ENCODE measurements around the gene CREG1.
A peak's percentile ranks its signal among the peaks of the same experiment; 100 is the strongest.

Gene CREG1

GRCh38 chr1:167553136-167554027 lies at the start of gene CREG1:
Gene CREG1, minus strand, starts transcription at chr1:167553762.
- Mint-ChIP-seq H3K9me3 (no peaks in the 10 kb centered on the region), H3K27me3 (no peaks in the 10 kb centered on the region), H3K36me3 (ENCODE audit: low read depth) (no peaks in the 10 kb centered on the region), H3K4me1 (ENCODE audit: low read depth) (peaks cover 36% of the 10 kb centered on the region), H3K4me3 (peak within 1 kb of the TSS; percentile 86), H3K27ac (peak within 1 kb of the TSS; percentile 41)

DNA sequence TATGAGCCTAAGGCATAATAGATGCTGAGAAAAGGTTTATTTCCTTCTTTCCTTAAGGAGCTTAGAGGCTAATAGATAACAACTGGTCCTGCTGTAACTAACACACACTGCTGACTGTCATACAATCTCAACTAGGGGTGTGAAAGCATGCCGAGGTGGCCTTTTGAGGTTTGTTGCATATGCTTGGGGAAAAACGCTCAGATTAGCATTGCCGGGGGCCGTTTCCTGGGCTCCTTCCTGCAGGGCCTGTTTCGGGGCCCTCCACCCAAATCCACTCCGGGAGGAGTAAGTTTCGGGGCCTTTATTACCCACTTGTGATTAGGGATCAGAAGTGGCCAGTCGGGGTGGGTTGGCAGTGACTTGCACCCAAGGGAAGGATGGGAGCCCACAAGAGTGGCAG lies 49.3 kb upstream of the CREG1 start:
- H3K4me3 Mint-ChIP-seq, result peak overlapping the region; percentile 12
- peak overlapping the region; percentile 83 for H3K27ac Mint-ChIP-seq
- H3K36me3 Mint-ChIP-seq (ENCODE audit: low read depth), result peaks cover 7% of the 10 kb centered on the region
- peaks cover 42% of the 10 kb centered on the region for H3K4me1 Mint-ChIP-seq (ENCODE audit: low read depth)
- H3K27me3 Mint-ChIP-seq, result no peaks in the 10 kb centered on the region
- H3K9me3 Mint-ChIP-seq, result peaks cover 14% of the 10 kb centered on the region

DNA sequence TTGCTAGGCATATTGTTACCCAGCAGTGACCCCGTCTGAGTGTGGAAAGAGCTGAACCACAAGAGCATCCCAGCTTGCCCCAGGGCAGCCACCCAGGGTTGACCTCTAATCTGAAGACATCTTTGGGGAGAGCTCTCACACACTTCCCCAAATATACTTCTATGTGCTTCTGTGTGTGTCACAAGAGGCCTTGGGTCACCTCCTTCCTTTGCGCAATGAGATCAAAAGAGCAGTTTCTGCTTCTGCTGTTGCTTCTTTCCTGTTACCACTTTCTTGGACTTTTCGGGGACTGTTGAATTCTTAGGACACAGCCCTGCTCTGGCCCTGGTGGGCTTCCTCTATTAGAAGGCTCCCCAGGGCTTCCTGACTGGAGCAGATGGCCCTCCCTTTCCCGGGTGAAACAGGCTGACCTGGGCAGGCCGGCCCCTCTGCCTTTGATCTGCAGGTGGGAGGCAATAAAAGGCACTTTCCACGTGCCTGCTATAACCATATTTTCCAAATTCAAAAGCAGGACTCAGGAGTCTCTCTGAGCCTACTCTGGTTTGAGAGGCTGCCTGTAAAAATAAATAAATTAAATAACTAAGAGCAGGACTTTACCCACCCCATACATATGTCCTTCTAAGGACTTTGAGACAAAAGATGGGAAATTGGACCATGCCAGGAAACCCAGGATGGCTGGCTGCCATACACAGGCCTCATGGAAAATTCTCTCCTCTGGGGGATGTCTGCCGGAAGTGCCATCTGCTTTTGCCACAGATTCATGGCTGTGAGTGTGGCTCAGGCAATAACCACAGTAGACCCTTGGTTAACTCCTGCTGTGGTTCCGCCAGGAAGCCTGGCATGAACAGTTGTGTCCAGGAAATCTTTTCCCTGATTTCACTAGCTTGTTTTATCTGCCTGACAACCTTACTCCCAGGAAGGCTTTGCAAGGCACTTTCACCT lies 48.2 kb upstream of the CREG1 start:
- peaks cover 6% of the 10 kb centered on the region for H3K9me3 Mint-ChIP-seq
- peak overlapping the region; percentile 24 for H3K4me3 Mint-ChIP-seq
- H3K27me3 Mint-ChIP-seq, result no peaks in the 10 kb centered on the region
- peak overlapping the region; percentile 83 for H3K27ac Mint-ChIP-seq
- no peaks in the 10 kb centered on the region for H3K36me3 Mint-ChIP-seq (ENCODE audit: low read depth)
- peaks cover 42% of the 10 kb centered on the region for H3K4me1 Mint-ChIP-seq (ENCODE audit: low read depth)

- no peaks in the 10 kb centered on the region for H3K36me3 Mint-ChIP-seq (ENCODE audit: low read depth)
- peaks cover 42% of the 10 kb centered on the region for H3K4me1 Mint-ChIP-seq (ENCODE audit: low read depth)
These were observed 46.5 kb upstream of the CREG1 start for GRCh38 chr1:167599957-167600581.

GRCh38 chr1:167594822-167595221 lies 41.3 kb upstream of the CREG1 start:
- Mint-ChIP-seq H3K9me3 (no peaks in the 10 kb centered on the region), H3K27me3 (no peaks in the 10 kb centered on the region), H3K4me3 (no peak overlapping the region), H3K4me1 (ENCODE audit: low read depth) (peaks cover 2% of the 10 kb centered on the region), H3K36me3 (ENCODE audit: low read depth) (no peaks in the 10 kb centered on the region), H3K27ac (no peak overlapping the region)

More at GRCh38 chr1:167599957-167600581, 46.5 kb upstream of the CREG1 start:
- H3K9me3 Mint-ChIP-seq, result peaks cover 3% of the 10 kb centered on the region
- no peaks in the 10 kb centered on the region for H3K27me3 Mint-ChIP-seq
- peak overlapping the region; percentile 62 for H3K4me3 Mint-ChIP-seq
- peak overlapping the region; percentile 81 for H3K27ac Mint-ChIP-seq

DNA sequence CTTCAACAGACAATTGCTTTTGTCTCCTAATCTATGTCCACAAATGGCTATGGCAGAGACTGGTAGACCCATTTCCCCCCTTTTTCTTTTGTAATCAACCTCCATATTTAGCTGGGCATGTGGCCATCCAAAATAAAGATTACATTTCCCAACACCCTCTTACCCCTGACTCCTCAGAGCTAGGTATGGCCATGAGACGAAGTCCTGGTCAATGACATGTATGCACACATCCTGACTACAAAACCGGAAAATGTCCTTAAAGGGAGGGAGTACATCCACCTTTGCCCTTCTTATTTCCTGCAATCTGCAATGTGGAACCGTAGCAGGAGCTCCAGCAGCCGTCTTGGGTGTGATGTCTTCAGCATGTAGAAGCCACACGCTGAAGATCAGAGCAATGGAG lies 40.3 kb upstream of the CREG1 start:
- no peak overlapping the region for H3K27ac Mint-ChIP-seq
- H3K36me3 Mint-ChIP-seq (ENCODE audit: low read depth), result no peaks in the 10 kb centered on the region
- H3K27me3 Mint-ChIP-seq, result no peaks in the 10 kb centered on the region
- no peak overlapping the region for H3K4me3 Mint-ChIP-seq
- H3K4me1 Mint-ChIP-seq (ENCODE audit: low read depth), result no peaks in the 10 kb centered on the region
- no peaks in the 10 kb centered on the region for H3K9me3 Mint-ChIP-seq

GRCh38 chr1:167592475-167592874 lies 38.9 kb upstream of the CREG1 start:
- no peaks in the 10 kb centered on the region for H3K36me3 Mint-ChIP-seq (ENCODE audit: low read depth)
- H3K27ac Mint-ChIP-seq, result no peak overlapping the region

DNA sequence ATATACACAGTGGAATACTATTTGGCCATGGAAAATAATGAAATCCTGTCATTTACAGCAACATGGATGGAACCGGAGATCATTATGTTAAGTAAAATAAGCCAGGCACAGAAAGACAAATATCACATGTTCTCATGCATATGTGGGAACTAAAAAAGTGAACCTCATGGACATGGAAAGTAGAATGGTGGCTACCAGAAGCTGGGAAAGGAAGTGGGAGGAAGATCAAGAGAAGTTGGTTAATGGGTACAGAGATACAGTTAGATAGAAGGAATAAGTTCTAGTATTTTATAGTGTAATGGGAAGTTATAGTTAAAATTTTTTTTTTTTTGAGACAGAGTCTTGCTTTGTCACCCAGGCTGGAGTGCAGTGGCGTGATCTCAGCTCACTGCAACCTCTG lies 34.8 kb upstream of the CREG1 start:
- Mint-ChIP-seq H3K27ac (no peak overlapping the region), H3K9me3 (no peaks in the 10 kb centered on the region), H3K4me3 (no peak overlapping the region), H3K36me3 (ENCODE audit: low read depth) (no peaks in the 10 kb centered on the region), H3K27me3 (no peaks in the 10 kb centered on the region), H3K4me1 (ENCODE audit: low read depth) (no peaks in the 10 kb centered on the region)

More at GRCh38 chr1:167592475-167592874, 38.9 kb upstream of the CREG1 start:
- no peaks in the 10 kb centered on the region for H3K9me3 Mint-ChIP-seq
- no peaks in the 10 kb centered on the region for H3K27me3 Mint-ChIP-seq
- H3K4me3 Mint-ChIP-seq, result no peak overlapping the region
- no peaks in the 10 kb centered on the region for H3K4me1 Mint-ChIP-seq (ENCODE audit: low read depth)

DNA sequence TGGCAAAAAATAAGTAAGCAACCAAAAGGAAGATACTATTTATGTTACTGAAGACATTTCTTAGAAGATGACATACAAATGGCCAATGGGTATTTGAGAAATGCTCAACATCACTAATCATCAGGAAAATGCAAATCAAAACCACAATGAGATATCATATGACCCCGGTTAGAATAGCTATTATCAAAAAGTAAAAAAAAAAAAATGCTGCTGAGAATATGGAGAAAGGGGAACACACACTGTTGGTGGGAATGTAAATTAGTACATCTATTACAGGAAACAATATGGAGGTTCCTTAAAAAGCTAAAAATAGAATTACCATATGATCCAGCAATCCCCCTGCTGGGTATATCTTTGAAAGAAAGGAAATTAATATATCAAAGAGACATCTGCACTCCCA lies 34.3 kb upstream of the CREG1 start:
- no peaks in the 10 kb centered on the region for H3K9me3 Mint-ChIP-seq
- no peak overlapping the region for H3K4me3 Mint-ChIP-seq
- no peaks in the 10 kb centered on the region for H3K27me3 Mint-ChIP-seq
- H3K27ac Mint-ChIP-seq, result no peak overlapping the region
- no peaks in the 10 kb centered on the region for H3K36me3 Mint-ChIP-seq (ENCODE audit: low read depth)
- H3K4me1 Mint-ChIP-seq (ENCODE audit: low read depth), result no peaks in the 10 kb centered on the region

GRCh38 chr1:167587342-167587741 lies 33.8 kb upstream of the CREG1 start:
- Mint-ChIP-seq H3K36me3 (ENCODE audit: low read depth) (no peaks in the 10 kb centered on the region), H3K4me1 (ENCODE audit: low read depth) (no peaks in the 10 kb centered on the region), H3K27ac (no peak overlapping the region), H3K4me3 (no peak overlapping the region), H3K27me3 (no peaks in the 10 kb centered on the region), H3K9me3 (no peaks in the 10 kb centered on the region)

- Mint-ChIP-seq H3K36me3 (ENCODE audit: low read depth) (no peaks in the 10 kb centered on the region), H3K27ac (no peak overlapping the region), H3K4me1 (ENCODE audit: low read depth) (no peaks in the 10 kb centered on the region), H3K9me3 (no peaks in the 10 kb centered on the region), H3K4me3 (no peak overlapping the region), H3K27me3 (no peaks in the 10 kb centered on the region)
These were observed 31.0 kb upstream of the CREG1 start for GRCh38 chr1:167584581-167584980.

- no peaks in the 10 kb centered on the region for H3K27me3 Mint-ChIP-seq
- no peak overlapping the region for H3K4me3 Mint-ChIP-seq
- H3K27ac Mint-ChIP-seq, result no peak overlapping the region
- no peaks in the 10 kb centered on the region for H3K4me1 Mint-ChIP-seq (ENCODE audit: low read depth)
- no peaks in the 10 kb centered on the region for H3K36me3 Mint-ChIP-seq (ENCODE audit: low read depth)
- no peaks in the 10 kb centered on the region for H3K9me3 Mint-ChIP-seq
These were observed 29.2 kb upstream of the CREG1 start for GRCh38 chr1:167582722-167583121.

GRCh38 chr1:167582064-167582463 lies 28.5 kb upstream of the CREG1 start:
- H3K9me3 Mint-ChIP-seq, result no peaks in the 10 kb centered on the region
- no peaks in the 10 kb centered on the region for H3K36me3 Mint-ChIP-seq (ENCODE audit: low read depth)
- no peak overlapping the region for H3K4me3 Mint-ChIP-seq
- no peaks in the 10 kb centered on the region for H3K4me1 Mint-ChIP-seq (ENCODE audit: low read depth)
- H3K27me3 Mint-ChIP-seq, result no peaks in the 10 kb centered on the region
- no peak overlapping the region for H3K27ac Mint-ChIP-seq

DNA sequence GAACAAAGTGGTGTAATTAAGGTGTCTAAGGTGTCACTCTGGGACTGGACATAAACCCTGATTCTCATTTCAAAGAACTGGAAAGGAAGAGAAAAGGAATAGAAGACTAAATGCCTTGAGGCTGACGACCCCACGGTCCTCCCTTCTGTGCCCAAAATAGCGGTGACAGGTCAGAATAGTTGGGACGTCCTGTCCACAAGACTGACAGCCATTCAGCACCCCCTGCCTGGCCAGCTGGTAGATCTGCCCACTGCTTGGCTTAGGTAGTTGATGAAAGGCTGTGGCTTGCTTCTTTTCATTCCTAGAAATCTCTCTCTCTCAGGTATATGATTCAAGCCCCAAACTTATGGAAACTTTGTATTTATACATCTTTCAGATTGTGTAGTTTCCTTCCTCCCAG lies 26.4 kb upstream of the CREG1 start:
- Mint-ChIP-seq H3K4me1 (ENCODE audit: low read depth) (no peaks in the 10 kb centered on the region), H3K27me3 (peaks cover 5% of the 10 kb centered on the region), H3K36me3 (ENCODE audit: low read depth) (no peaks in the 10 kb centered on the region), H3K27ac (no peak overlapping the region), H3K9me3 (no peaks in the 10 kb centered on the region), H3K4me3 (no peak overlapping the region)

Data from stimulated activated naive CD8-positive, alpha-beta T cell treated with anti-CD3 and anti-CD28 coated beads, Interleukin-15, Interleukin-2, amounts not matched to agents 100 ng/mL and 50 ng/mL, for 24 hours (primary cell).